K562 (cell line): ENCODE results near the gene MYO10. TPM values are rescaled to one million over a fixed set of nuclear protein-coding genes. Genes with fewer than 3 reads are reported as not detected.

Experiments used
- ATAC-seq: fragments of 200-7000 bp; cut with Tn5 transposase; 3 replicates; pipeline ENCODE4 v1.9.1; 2020; ENCODE audit warnings: moderate library complexity
- BruUV-seq: library from RNA; stranded (reverse); fragments of 400-500 nt; replicated peaks from 2 replicates; lab custom pipeline; 2021; lab: Mats Ljungman, UMichigan
- CTCF ChIA-PET: fragments of 300-600 bp; formaldehyde crosslinking; extraction: SDS; loops from one replicate; lab custom pipeline; 2021; ENCODE audit warnings: low intra/inter-chr PET ratio; lab: Yijun Ruan, JAX
- POLR2A ChIA-PET: fragments of 300-600, 350-650 bp; sonication (Branson Sonifier 250); formaldehyde crosslinking; extraction: SDS; loops from one replicate; lab custom pipeline; 2021; ENCODE audit warnings: antibody characterized with exemption, inconsistent platforms; lab: Yijun Ruan, JAX
- DNase-seq, 4 experiments: peaks; one replicate each; pipeline versions ENCODE4 v3.0.0 to v3.0.0-alpha.2; 2011 to 2018; ENCODE audit warnings: low spot score in 3 of 4, mixed read lengths in 3 of 4; ENCODE audit errors: extremely low read depth in 1 of 4
- FAIRE-seq: peaks from 2 replicates; lab custom pipeline; 2011; peaks lifted over from hg19 to GRCh38; lab: Jason Lieb, UNC
- H2AFZ ChIP-seq: 2 replicates; pipeline ENCODE4 v1.6.0; 2011; ENCODE audit warnings: low read depth, low read length, control low read depth, inconsistent platforms
- H3K27ac ChIP-seq: fragments of 200-600 bp; 3 replicates; pipeline ENCODE4 v1.8.0; 2011; ENCODE audit warnings: low read depth, mild to moderate bottlenecking, control low read depth, inconsistent platforms, low read length, moderate library complexity, mixed read lengths; ENCODE audit errors: extremely low read depth
- H3K27me3 ChIP-seq, 2 experiments: fragments of 300-600 bp in 1 of 2; 2 replicates in 1 of 2; 3 replicates in 1 of 2; pipeline versions ENCODE4 v1.6.0 to v1.8.0; 2011; ENCODE audit warnings: inconsistent platforms in 2 of 2, low read length in 2 of 2, mild to moderate bottlenecking in 1 of 2, mixed read lengths in 1 of 2, moderate library complexity in 1 of 2; ENCODE audit not compliant: control insufficient read depth in 2 of 2, insufficient read depth in 2 of 2
- H3K36me3 ChIP-seq: fragments of 300-600 bp; 3 replicates; pipeline ENCODE4 v1.8.0; 2011; ENCODE audit warnings: mild to moderate bottlenecking, low read length, inconsistent platforms; ENCODE audit not compliant: control insufficient read depth, insufficient read depth
- H3K4me1 ChIP-seq, 2 experiments: fragments of 200-600 bp in 1 of 2; replicated peaks in 1 of 2; 2 replicates in 1 of 2; 3 replicates in 1 of 2; pipeline versions ENCODE4 v1.5.1 to v1.8.0; 2011; ENCODE audit warnings: inconsistent platforms in 2 of 2, low read length in 2 of 2, mild to moderate bottlenecking in 1 of 2, mixed read lengths in 1 of 2, moderate library complexity in 1 of 2; ENCODE audit not compliant: control insufficient read depth in 2 of 2, insufficient read depth in 2 of 2
- H3K4me2 ChIP-seq: 2 replicates; pipeline ENCODE4 v1.6.1; 2011; ENCODE audit warnings: low read length, control low read depth, inconsistent platforms, mixed read lengths; ENCODE audit not compliant: insufficient read depth
- H3K4me3 ChIP-seq: fragments of 200-600 bp; sonication (generic), shearing (Covaris generic); 2 replicates; pipeline ENCODE4 v1.5.1; 2016; ENCODE audit warnings: control low read depth, inconsistent platforms
- H3K79me2 ChIP-seq: fragments of 200-600 bp; 3 replicates; pipeline ENCODE4 v1.8.0; 2011; ENCODE audit warnings: low read length, inconsistent platforms; ENCODE audit not compliant: control insufficient read depth, insufficient read depth
- H3K9ac ChIP-seq, 2 experiments: 2 replicates each; pipeline versions ENCODE4 v1.6.0 to v1.6.1; 2011; ENCODE audit warnings: low read depth in 2 of 2, low read length in 2 of 2, control low read depth in 1 of 2, inconsistent platforms in 1 of 2, mild to moderate bottlenecking in 1 of 2, mixed read lengths in 1 of 2; ENCODE audit not compliant: insufficient read depth in 1 of 2
- H3K9me1 ChIP-seq: one replicate; pipeline ENCODE4 v1.6.0; 2011; ENCODE audit warnings: inconsistent platforms, mild to moderate bottlenecking, low read length, moderate library complexity; ENCODE audit not compliant: control insufficient read depth, insufficient read depth
- H3K9me3 ChIP-seq: replicated peaks from 2 replicates; pipeline ENCODE4 v1.5.1; 2011; ENCODE audit warnings: low read depth, low read length, inconsistent platforms; ENCODE audit not compliant: control insufficient read depth, insufficient read depth
- H4K20me1 ChIP-seq: replicated peaks from 2 replicates; pipeline ENCODE4 v1.6.1; 2011; ENCODE audit warnings: low read length, inconsistent platforms, mixed read lengths; ENCODE audit not compliant: control insufficient read depth, insufficient read depth
- KDM4B ChIP-seq, 2 experiments: fragments of 450-650 bp in 1 of 2; sonication (generic) in 1 of 2; IDR thresholded peaks; 2 replicates each; pipeline ENCODE4 v1.6.1; 2016 to 2017; ENCODE audit warnings: borderline replicate concordance in 2 of 2, antibody characterized with exemption in 1 of 2, low read depth in 1 of 2, mild to moderate bottlenecking in 1 of 2
- MTA1 ChIP-seq: fragments of 450-650 bp; IDR thresholded peaks from 2 replicates; pipeline ENCODE4 v1.6.1; 2017; ENCODE audit warnings: borderline replicate concordance
- NR4A1 ChIP-seq, 2 experiments: fragments of 250-450 bp in 1 of 2; fragments of 450-650 bp in 1 of 2; sonication (Bioruptor Pico) in 1 of 2; IDR thresholded peaks; 2 replicates each; pipeline versions ENCODE4 v1.4.0 to v1.6.1; 2016 to 2020; ENCODE audit warnings: mild to moderate bottlenecking in 2 of 2, missing compliant biosample characterization in 1 of 2, missing genetic modification characterization in 1 of 2, moderate library complexity in 1 of 2
- WGBS: fragments of 100-300 bp; shearing (Covaris generic); methylation state at CpG from one replicate; pipeline ENCODE4 v1.1.6; 2016; ENCODE audit warnings: low coverage, mixed read lengths; ENCODE audit not compliant: insufficient coverage; ENCODE audit errors: missing lambda C conversion rate; 5-methylcytosine and 5-hydroxymethylcytosine counted together
- in situ Hi-C: fragments of 300-500 bp; cut with MboI; formaldehyde crosslinking; loops from 4 replicates; pipeline ENCODE4 v1.15.0; 2018; ENCODE audit warnings: inconsistent platforms, mixed read lengths
- intact Hi-C: fragments of 100-400 bp; cut with micrococcal nuclease; formaldehyde crosslinking; loops from 2 replicates; pipeline ENCODE4 v1.14.2; 2022
- polyA plus RNA-seq, 8 experiments: library from polyadenylated mRNA; depleted of rRNA in 4 of 8; stranded (reverse) in 5 of 8; unstranded in 3 of 8; fragments of >200 nt; fragmentation: Nextera tagmentation in 2 of 8; fragmentation: Illumina TruSeq in 1 of 8; extraction: Ambion mirVana in 2 of 8; extraction: Trizol in 1 of 8; gene quantifications; 2 replicates each; pipeline versions ENCODE4 v1.2.1 to v1.2.3, GENCODE V29; 2011 to 2014; ENCODE audit warnings: inconsistent platforms in 1 of 8, missing spikeins in 1 of 8
- total RNA-seq, 7 experiments: library from RNA; depleted of rRNA in 6 of 7; stranded (reverse); fragments of >200 nt in 6 of 7; fragmentation: Illumina TruSeq in 2 of 7; extraction: Trizol in 2 of 7; gene quantifications; 2 replicates each; pipeline versions ENCODE4 v1.2.1 to v1.2.3, GENCODE V29; 2011 to 2021; ENCODE audit warnings: low replicate concordance in 1 of 7
- TF ChIP-seq, protein P1 (sequence below): sonication (generic); formaldehyde crosslinking; IDR thresholded peaks from 2 replicates; pipeline ENCODE4 v1.8.1; 2022; ENCODE audit warnings: missing genetic modification reagents

Gene MYO10
- total and polyA plus RNA-seq, 9 of the 15 experiments (the other 6 are each of a cell fraction or from before 2014, with no cell fraction given) = 0.04 to 0.24 TPM; not detected in 7

DNA sequence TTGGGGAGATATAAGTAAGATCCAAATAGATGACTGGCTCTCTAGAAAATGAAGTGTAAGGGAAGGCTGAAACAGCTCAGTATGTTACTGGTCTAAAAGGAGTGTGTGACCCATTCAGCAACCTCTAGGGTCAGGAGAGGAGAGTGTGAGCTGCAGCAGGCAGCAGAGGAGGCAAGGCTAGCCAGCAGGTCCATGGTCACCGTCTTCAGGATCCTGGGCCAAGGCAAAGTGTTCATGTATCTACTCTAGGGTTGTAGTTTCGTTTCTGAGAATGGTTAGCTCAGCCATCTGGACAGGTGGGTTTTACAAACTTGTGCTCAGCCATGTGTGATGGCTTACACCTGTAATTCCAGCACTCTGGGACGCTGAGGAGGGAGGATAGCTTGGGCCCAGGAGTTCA, 13.7 kb downstream of the MYO10 start:
- Histone ChIP-seq H3K4me3 (no peak overlapping the region), H3K27ac (no peak overlapping the region), H3K9me3 (no peaks in the 10 kb centered on the region), H2AFZ (no peak overlapping the region), H3K9me1 (no peaks in the 10 kb centered on the region), H3K79me2 (no peaks in the 10 kb centered on the region), H3K36me3 (no peaks in the 10 kb centered on the region), H4K20me1 (no peaks in the 10 kb centered on the region), H3K9ac (no peak overlapping the region), H3K27me3 (peaks cover 0 to 5% of the 10 kb centered on the region in 2 experiments; a peak in 1 of 5 replicates), H3K4me2 (no peak overlapping the region), H3K4me1 (no peaks in the 10 kb centered on the region)
- intact Hi-C loops = no loop called here
- TF ChIP-seq NR4A1 (CRISPR knock-in tag; IDR thresholded peaks at IDR 0.05) (no peak), NR4A1 (tag; IDR thresholded peaks at IDR 0.05) (no peak), KDM4B (IDR thresholded peaks at IDR 0.05; ENCODE audit: borderline replicate concordance in 2 of 2, low read depth in 1 of 2) (no peak), MTA1 (no peak)
- TF ChIP-seq, protein P1, sequence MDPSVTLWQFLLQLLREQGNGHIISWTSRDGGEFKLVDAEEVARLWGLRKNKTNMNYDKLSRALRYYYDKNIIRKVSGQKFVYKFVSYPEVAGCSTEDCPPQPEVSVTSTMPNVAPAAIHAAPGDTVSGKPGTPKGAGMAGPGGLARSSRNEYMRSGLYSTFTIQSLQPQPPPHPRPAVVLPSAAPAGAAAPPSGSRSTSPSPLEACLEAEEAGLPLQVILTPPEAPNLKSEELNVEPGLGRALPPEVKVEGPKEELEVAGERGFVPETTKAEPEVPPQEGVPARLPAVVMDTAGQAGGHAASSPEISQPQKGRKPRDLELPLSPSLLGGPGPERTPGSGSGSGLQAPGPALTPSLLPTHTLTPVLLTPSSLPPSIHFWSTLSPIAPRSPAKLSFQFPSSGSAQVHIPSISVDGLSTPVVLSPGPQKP (CRISPR knock-in tag) = no peak
- no peak for ATAC-seq
- ChIA-PET POLR2A (interaction anchor here (0.6 to 1.0 kb wide), 2 partner anchors 9 to 19 kb away, joined by 3 read pairs; no protein-coding TSS in a partner anchor), CTCF (no interaction called here)
- BruUV-seq = no TSS peak
- 0% methylated on average over 3 of the region's 3 CpGs for WGBS
- FAIRE-seq = no peak
- in situ Hi-C loops = loop anchor here (25.0 kb wide), 1 partner anchor 665 kb away; the partner anchor contains the start of genes TAF11L10, TAF11L7, TAF11L8 and TAF11L9
- DNase-seq = no peak
